HEK293 (cell line): ENCODE measurements around the gene GAK.

ENCODE experiments used
- CTCF ChIA-PET: fragments of 350-600 bp; formaldehyde crosslinking; extraction: SDS; loops from one replicate; lab custom pipeline; 2021; ENCODE audit warnings: antibody characterized with exemption; lab: Yijun Ruan, JAX
- POLR2A ChIA-PET: fragments of 300-600 bp; formaldehyde crosslinking; extraction: SDS; loops from one replicate; lab custom pipeline; 2020; ENCODE audit warnings: antibody characterized with exemption, inconsistent platforms; lab: Yijun Ruan, JAX
- H3K27ac ChIP-seq: fragments of 200-500 bp; sonication (Bioruptor generic); 2 replicates; pipeline ENCODE4 v1.5.1; 2014; ENCODE audit warnings: low read depth, low read length, control low read depth, inconsistent platforms; ENCODE audit errors: extremely low read depth
- H3K36me3 ChIP-seq, 2 experiments: fragments of 200-500 bp in 1 of 2; sonication (Bioruptor generic) in 1 of 2; 1 replicate in 1 of 2; 2 replicates in 1 of 2; pipeline ENCODE4 v1.5.1; 2014 to 2017; ENCODE audit warnings: inconsistent platforms in 2 of 2, low read length in 2 of 2; ENCODE audit not compliant: control insufficient read depth in 2 of 2, insufficient read depth in 1 of 2
- H3K4me1 ChIP-seq: fragments of 200-500 bp; sonication (Bioruptor generic); 2 replicates; pipeline ENCODE4 v1.5.1; 2014; ENCODE audit warnings: mild to moderate bottlenecking, low read length, inconsistent platforms; ENCODE audit not compliant: control insufficient read depth, insufficient read depth
- H3K4me3 ChIP-seq: 2 replicates; pipeline ENCODE4 v1.5.1; 2011; ENCODE audit warnings: low read depth, mild to moderate bottlenecking, control low read depth, low read length, moderate library complexity
- H3K9me3 ChIP-seq: fragments of 200-500 bp; sonication (Bioruptor generic); 2 replicates; pipeline ENCODE4 v1.5.1; 2014; ENCODE audit warnings: low read depth, low read length, inconsistent platforms; ENCODE audit not compliant: control insufficient read depth, insufficient read depth
- SP7 ChIP-seq: fragments of 450-650 bp; formaldehyde crosslinking; IDR thresholded peaks from 2 replicates; pipeline ENCODE4 v1.5.1; 2016; ENCODE audit warnings: missing biosample characterization, missing genetic modification characterization
- TCF7L2 ChIP-seq: IDR thresholded peaks from 2 replicates; pipeline ENCODE4 v1.6.1; 2011; ENCODE audit warnings: low read depth, mild to moderate bottlenecking, inconsistent platforms, low read length, moderate library complexity, borderline replicate concordance
- ZFP37 ChIP-seq: fragments of 450-650 bp; formaldehyde crosslinking; IDR thresholded peaks from 2 replicates; pipeline ENCODE4 v1.5.1; 2016; ENCODE audit warnings: missing biosample characterization, missing genetic modification characterization
- ZNF239 ChIP-seq: fragments of 450-650 bp; formaldehyde crosslinking; IDR thresholded peaks from 2 replicates; pipeline ENCODE4 v1.5.1; 2016; ENCODE audit warnings: missing biosample characterization, missing genetic modification characterization
- ZNF354C ChIP-seq: fragments of 450-650 bp; formaldehyde crosslinking; IDR thresholded peaks from 2 replicates; pipeline ENCODE4 v1.5.1; 2016; ENCODE audit warnings: missing biosample characterization, missing genetic modification characterization, low read depth, borderline replicate concordance
- ZNF596 ChIP-seq: fragments of 450-650 bp; IDR thresholded peaks from 2 replicates; pipeline ENCODE4 v1.5.0; 2018; ENCODE audit warnings: missing biosample characterization, mild to moderate bottlenecking, missing genetic modification characterization, moderate library complexity
- ZNF747 ChIP-seq: fragments of 450-650 bp; formaldehyde crosslinking; IDR thresholded peaks from 2 replicates; pipeline ENCODE4 v1.5.1; 2016; ENCODE audit warnings: missing biosample characterization, missing genetic modification characterization
- TF ChIP-seq, protein P1 (sequence below): fragments of 450-650 bp; formaldehyde crosslinking; IDR thresholded peaks from 2 replicates; pipeline ENCODE4 v1.5.1; 2016; ENCODE audit warnings: missing biosample characterization, missing genetic modification characterization
- TF ChIP-seq, protein P2 (sequence below): fragments of 450-650 bp; IDR thresholded peaks from 2 replicates; pipeline ENCODE4 v1.5.1; 2018; ENCODE audit warnings: missing biosample characterization, missing genetic modification characterization
- TF ChIP-seq, protein P3 (sequence below): fragments of 450-650 bp; formaldehyde crosslinking; IDR thresholded peaks from 2 replicates; pipeline ENCODE4 v1.5.1; 2016; ENCODE audit warnings: missing biosample characterization, missing genetic modification characterization, low read depth
- TF ChIP-seq, protein P4 (sequence below): fragments of 450-650 bp; formaldehyde crosslinking; IDR thresholded peaks from 2 replicates; pipeline ENCODE4 v1.5.1; 2016; ENCODE audit warnings: missing biosample characterization, missing genetic modification characterization
- TF ChIP-seq, protein P5 (sequence below): fragments of 450-650 bp; formaldehyde crosslinking; IDR thresholded peaks from 2 replicates; pipeline ENCODE4 v1.5.1; 2016; ENCODE audit warnings: missing biosample characterization, missing genetic modification characterization

Gene GAK

DNA sequence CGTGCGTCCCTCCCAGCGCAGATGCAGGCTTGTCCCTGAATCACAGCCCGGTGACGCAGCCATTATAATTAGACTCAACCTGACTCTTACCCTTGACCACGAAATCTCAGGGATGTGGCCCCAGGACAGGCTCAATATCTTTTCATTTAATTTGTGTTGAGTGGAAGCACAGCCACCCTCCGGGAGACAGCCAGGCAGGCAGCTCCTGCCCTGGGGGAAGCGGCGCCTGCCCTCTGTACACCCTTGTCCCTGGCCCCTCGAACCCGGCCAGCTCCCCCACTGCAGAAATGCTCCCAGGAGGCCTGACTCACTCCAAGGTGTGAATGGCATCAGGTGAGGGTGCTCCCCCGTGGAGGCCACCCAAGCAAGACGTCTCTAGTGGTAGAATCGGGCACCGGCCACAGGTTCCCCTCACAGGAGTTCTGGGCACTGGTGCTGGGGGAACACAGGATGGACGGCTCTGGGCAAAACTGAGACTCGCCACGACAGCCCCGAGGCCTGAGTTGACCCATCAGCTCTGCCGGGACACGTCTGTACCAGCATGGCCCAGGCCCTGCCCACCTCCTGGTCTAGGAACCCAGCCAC, 108.8 kb downstream of the GAK start:
- CTCF ChIA-PET = no interaction called here

DNA sequence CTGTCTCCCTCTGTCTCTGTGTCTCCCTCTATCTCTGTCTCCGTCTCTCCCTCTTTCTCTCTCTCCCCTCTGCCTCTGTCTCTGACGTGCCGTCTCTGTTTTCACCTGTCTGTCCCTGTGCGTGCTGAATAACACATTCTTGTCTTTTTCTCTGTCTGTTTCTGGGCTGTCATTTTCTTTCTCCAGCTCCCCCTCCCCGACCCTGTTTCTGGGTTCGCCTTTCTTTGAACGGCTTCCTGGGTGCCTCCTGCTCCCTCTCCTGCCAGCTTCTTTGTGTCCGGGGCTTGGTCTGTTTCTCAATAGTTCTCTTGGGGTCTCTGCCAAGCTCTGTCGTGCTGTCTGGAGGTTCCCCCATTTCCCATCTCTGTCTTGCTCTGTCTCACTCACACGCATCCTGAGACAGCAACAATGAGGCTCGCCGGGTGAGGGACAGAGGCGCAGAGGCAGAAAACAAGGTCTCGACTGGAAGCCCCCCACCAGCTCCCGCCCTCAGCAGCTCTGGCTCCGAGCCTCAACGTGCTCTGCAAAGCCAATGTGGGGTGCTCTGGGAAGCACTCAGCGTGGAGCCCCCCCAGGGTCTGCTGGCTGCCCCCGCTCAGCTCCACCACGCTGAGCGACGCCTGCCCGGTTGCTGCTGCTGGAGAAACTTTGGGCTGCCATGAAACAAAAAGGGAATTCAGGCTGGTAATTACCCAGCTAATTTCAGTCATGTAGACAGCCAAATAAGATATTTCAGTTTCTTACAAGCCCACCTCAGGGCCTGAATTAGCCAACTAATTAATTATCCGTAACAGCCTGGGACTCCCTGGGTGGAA, 109.5 kb downstream of the GAK start:
- Histone ChIP-seq H3K36me3 (no peaks in the 10 kb centered on the region), H3K9me3 (no peaks in the 10 kb centered on the region), H3K4me3 (no peak overlapping the region), H3K27ac (no peak overlapping the region), H3K4me1 (no peaks in the 10 kb centered on the region)
- POLR2A ChIA-PET = no interaction called here
- TF ChIP-seq, protein P1, sequence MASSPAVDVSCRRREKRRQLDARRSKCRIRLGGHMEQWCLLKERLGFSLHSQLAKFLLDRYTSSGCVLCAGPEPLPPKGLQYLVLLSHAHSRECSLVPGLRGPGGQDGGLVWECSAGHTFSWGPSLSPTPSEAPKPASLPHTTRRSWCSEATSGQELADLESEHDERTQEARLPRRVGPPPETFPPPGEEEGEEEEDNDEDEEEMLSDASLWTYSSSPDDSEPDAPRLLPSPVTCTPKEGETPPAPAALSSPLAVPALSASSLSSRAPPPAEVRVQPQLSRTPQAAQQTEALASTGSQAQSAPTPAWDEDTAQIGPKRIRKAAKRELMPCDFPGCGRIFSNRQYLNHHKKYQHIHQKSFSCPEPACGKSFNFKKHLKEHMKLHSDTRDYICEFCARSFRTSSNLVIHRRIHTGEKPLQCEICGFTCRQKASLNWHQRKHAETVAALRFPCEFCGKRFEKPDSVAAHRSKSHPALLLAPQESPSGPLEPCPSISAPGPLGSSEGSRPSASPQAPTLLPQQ = no peak
- TF ChIP-seq, protein P2, sequence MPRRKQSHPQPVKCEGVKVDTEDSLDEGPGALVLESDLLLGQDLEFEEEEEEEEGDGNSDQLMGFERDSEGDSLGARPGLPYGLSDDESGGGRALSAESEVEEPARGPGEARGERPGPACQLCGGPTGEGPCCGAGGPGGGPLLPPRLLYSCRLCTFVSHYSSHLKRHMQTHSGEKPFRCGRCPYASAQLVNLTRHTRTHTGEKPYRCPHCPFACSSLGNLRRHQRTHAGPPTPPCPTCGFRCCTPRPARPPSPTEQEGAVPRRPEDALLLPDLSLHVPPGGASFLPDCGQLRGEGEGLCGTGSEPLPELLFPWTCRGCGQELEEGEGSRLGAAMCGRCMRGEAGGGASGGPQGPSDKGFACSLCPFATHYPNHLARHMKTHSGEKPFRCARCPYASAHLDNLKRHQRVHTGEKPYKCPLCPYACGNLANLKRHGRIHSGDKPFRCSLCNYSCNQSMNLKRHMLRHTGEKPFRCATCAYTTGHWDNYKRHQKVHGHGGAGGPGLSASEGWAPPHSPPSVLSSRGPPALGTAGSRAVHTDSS (tag by site-specific recombination) = no peak
- TF ChIP-seq ZFP37 (tag by site-specific recombination) = no peak
- CTCF ChIA-PET = no interaction called here

More for the DNA sequence above, 108.8 kb downstream of the GAK start:
- Histone ChIP-seq H3K36me3 (no peaks in the 10 kb centered on the region), H3K4me1 (no peaks in the 10 kb centered on the region), H3K9me3 (no peaks in the 10 kb centered on the region), H3K27ac (no peak overlapping the region), H3K4me3 (no peak overlapping the region)
- POLR2A ChIA-PET = no interaction called here
- TF ChIP-seq ZNF354C (tag by site-specific recombination) = no peak
- TF ChIP-seq ZNF239 = no peak

DNA sequence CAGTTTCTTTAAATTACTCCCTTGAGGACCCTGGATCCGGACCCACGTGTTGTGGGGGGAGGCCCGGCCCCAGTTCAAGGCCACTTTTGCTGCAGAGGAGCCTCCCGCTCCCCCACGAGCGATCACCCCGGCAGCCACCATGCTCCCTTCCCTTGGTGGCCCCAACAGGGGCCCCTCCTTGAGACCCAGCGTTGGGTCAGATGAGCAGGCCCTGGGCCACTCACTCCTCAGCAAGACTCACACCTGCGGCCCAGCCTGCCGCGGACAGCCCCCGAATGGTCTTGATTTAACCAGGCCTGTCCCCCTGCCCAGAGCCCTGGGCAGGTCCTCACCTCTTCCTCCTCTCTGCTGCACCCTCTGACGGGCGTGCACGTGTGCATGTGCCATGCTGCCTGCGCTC, 110.5 kb downstream of the GAK start:
- TF ChIP-seq, protein P3, sequence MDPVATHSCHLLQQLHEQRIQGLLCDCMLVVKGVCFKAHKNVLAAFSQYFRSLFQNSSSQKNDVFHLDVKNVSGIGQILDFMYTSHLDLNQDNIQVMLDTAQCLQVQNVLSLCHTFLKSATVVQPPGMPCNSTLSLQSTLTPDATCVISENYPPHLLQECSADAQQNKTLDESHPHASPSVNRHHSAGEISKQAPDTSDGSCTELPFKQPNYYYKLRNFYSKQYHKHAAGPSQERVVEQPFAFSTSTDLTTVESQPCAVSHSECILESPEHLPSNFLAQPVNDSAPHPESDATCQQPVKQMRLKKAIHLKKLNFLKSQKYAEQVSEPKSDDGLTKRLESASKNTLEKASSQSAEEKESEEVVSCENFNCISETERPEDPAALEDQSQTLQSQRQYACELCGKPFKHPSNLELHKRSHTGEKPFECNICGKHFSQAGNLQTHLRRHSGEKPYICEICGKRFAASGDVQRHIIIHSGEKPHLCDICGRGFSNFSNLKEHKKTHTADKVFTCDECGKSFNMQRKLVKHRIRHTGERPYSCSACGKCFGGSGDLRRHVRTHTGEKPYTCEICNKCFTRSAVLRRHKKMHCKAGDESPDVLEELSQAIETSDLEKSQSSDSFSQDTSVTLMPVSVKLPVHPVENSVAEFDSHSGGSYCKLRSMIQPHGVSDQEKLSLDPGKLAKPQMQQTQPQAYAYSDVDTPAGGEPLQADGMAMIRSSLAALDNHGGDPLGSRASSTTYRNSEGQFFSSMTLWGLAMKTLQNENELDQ (tag by site-specific recombination) = no peak
- TF ChIP-seq ZFP37 (tag by site-specific recombination) (no peak), ZNF747 (no peak), SP7 (no peak), ZNF596 (no peak), TCF7L2 (no peak)
- TF ChIP-seq, protein P4, sequence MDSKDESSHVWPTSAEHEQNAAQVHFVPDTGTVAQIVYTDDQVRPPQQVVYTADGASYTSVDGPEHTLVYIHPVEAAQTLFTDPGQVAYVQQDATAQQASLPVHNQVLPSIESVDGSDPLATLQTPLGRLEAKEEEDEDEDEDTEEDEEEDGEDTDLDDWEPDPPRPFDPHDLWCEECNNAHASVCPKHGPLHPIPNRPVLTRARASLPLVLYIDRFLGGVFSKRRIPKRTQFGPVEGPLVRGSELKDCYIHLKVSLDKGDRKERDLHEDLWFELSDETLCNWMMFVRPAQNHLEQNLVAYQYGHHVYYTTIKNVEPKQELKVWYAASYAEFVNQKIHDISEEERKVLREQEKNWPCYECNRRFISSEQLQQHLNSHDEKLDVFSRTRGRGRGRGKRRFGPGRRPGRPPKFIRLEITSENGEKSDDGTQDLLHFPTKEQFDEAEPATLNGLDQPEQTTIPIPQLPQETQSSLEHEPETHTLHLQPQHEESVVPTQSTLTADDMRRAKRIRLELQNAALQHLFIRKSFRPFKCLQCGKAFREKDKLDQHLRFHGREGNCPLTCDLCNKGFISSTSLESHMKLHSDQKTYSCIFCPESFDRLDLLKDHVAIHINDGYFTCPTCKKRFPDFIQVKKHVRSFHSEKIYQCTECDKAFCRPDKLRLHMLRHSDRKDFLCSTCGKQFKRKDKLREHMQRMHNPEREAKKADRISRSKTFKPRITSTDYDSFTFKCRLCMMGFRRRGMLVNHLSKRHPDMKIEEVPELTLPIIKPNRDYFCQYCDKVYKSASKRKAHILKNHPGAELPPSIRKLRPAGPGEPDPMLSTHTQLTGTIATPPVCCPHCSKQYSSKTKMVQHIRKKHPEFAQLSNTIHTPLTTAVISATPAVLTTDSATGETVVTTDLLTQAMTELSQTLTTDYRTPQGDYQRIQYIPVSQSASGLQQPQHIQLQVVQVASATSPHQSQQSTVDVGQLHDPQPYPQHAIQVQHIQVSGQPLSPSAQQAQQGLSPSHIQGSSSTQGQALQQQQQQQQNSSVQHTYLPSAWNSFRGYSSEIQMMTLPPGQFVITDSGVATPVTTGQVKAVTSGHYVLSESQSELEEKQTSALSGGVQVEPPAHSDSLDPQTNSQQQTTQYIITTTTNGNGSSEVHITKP = no peak
- TF ChIP-seq, protein P5, sequence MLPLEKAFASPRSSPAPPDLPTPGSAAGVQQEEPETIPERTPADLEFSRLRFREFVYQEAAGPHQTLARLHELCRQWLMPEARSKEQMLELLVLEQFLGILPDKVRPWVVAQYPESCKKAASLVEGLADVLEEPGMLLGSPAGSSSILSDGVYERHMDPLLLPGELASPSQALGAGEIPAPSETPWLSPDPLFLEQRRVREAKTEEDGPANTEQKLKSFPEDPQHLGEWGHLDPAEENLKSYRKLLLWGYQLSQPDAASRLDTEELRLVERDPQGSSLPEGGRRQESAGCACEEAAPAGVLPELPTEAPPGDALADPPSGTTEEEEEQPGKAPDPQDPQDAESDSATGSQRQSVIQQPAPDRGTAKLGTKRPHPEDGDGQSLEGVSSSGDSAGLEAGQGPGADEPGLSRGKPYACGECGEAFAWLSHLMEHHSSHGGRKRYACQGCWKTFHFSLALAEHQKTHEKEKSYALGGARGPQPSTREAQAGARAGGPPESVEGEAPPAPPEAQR (tag by site-specific recombination) = no peak

More for the DNA sequence above, 110.5 kb downstream of the GAK start:
- Histone ChIP-seq H3K27ac (no peak overlapping the region), H3K4me3 (no peak overlapping the region), H3K9me3 (no peaks in the 10 kb centered on the region), H3K4me1 (no peaks in the 10 kb centered on the region), H3K36me3 (no peaks in the 10 kb centered on the region)
- ChIA-PET CTCF (no interaction called here), POLR2A (no interaction called here)
